Effector CD4-positive, alpha-beta T cell (primary cell): ENCODE data around the gene SLC2A9.

Source experiments
- DNase-seq: peaks from one replicate; pipeline ENCODE4 v3.0.0-alpha.2; 2020

The SLC2A9 gene

GRCh38 chr4:9880406-9881197, 140.7 kb downstream of the SLC2A9 start:
- no peak for DNase-seq

- no peak for DNase-seq
These were observed 144.2 kb downstream of the SLC2A9 start for GRCh38 chr4:9877123-9877522.

GRCh38 chr4:9875516-9875915, 145.8 kb downstream of the SLC2A9 start:
- DNase-seq = no peak

- DNase-seq = no peak
These were observed 146.9 kb downstream of the SLC2A9 start for GRCh38 chr4:9874385-9874784.

DNA sequence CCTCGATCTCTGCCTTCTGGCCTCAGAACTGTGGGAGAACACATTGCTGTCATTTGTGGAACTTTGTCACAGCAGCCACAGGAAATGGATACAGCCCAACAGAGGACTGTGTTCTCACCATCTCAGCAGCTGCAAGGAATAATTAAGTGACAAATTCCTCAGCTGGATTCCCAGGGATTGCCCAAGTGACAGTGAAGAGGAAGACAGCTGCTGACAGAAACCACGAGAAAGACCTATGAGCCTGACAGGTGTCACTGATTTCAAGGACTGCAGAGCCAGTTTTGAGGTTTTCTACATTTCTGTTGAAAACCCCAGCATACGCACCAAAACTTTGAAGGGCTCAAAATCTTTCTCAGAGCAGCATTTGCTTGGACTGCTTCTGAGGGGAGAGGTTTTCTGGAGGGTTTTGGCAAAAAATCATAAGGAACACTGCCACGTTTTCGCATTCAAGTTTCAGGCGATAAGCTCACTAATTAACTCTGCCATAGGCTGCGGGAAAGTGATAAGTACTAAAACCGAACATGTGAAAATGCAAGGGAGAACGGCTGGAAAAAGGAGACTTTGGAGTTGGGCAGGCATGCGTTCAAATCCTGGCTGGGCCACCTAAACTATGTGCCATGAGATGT, 151.0 kb downstream of the SLC2A9 start:
- DNase-seq = no peak

GRCh38 chr4:9867751-9868425, 153.4 kb downstream of the SLC2A9 start:
- no peak for DNase-seq

GRCh38 chr4:9866931-9867330, 154.4 kb downstream of the SLC2A9 start:
- DNase-seq = no peak

DNA sequence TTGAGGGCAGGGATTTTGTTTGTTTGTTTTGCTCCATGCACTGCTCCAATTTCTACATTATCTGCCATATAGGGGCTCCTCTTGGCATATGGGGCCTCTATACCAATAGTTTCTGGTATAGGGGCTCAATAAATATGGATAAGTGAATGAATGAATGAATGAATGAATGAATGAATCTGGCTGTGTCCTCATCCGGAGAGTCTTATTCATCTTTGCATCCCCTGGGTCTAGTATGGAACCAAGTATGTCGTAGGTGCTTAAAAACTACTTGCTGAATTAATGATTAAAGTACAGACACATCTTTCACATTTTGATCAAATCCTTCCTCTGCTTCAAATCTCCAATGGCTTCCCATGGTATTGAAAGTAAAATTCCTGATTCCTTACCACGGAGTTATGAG, 159.7 kb downstream of the SLC2A9 start:
- DNase-seq = no peak

DNA sequence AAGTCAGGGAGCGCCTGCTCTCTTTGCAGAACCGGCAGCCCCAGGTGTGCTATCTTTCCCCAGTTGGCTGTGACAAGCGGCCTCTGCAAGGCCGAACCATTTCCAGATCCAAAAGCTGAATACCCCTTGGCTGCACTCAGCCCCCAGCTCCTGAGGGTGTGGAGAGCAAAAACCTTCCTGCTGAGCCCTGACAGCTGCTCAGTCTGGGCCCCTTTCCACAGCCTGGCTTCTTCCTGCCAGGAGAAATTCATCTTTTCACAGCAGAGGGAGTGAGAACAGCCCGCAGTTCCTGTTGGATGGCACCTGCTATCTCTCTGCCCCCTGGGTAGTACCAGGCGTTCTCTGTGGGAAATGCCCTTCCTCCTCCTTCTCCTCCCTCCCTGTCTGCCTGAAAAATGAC, 161.5 kb downstream of the SLC2A9 start:
- DNase-seq = no peak

GRCh38 chr4:9849538-9849920, 171.8 kb downstream of the SLC2A9 start:
- no peak for DNase-seq

- no peak for DNase-seq
These were observed 173.1 kb downstream of the SLC2A9 start for GRCh38 chr4:9847968-9848748.

- DNase-seq = no peak
These were observed 175.4 kb downstream of the SLC2A9 start for GRCh38 chr4:9845791-9846493.

- DNase-seq = no peak
These were observed 180.2 kb downstream of the SLC2A9 start for GRCh38 chr4:9841072-9841471.

GRCh38 chr4:9835430-9835829, 185.9 kb downstream of the SLC2A9 start:
- DNase-seq = no peak

- no peak for DNase-seq
These were observed 187.9 kb downstream of the SLC2A9 start for GRCh38 chr4:9833421-9833820.

GRCh38 chr4:9832640-9833039, 188.7 kb downstream of the SLC2A9 start:
- DNase-seq = no peak

DNA sequence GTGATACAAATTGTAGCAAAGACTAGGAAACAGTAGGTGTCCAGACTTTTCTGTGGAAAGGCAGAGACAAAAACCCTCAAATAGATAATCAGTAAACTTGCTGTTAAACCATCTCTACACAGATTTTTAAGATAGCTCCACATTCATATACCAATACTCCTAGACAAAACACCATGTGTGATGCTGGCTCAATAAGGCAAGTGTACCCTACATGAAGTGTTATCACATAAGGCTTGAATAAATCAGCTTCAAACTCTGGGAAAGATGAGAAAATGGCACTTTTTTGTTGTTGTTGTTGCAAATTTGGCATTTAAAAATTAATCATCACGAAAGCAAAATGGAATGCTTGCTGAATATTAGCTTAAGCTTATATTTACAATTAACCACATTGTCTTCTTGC, 194.7 kb downstream of the SLC2A9 start:
- no peak for DNase-seq

- DNase-seq = no peak
These were observed 196.2 kb downstream of the SLC2A9 start for GRCh38 chr4:9825049-9825448.

DNA sequence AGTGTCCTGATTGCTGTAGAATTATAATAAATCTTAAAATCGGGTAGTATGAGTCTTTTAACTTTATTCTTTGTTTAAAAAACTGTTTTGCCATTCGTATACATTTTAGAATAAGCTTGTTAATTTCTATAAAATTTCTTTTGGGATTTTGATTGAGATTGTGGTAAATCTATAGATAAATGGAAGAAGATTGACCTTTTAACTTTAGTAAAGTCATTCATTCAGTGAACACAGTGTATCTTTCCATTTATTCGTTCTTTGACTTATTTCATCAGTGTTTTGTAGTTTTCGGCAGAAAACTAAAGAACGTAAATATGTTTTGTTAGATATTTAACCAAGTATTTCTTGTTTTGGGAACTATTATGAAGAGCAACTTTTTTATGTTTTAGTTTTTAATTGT, 201.0 kb downstream of the SLC2A9 start:
- no peak for DNase-seq

DNA sequence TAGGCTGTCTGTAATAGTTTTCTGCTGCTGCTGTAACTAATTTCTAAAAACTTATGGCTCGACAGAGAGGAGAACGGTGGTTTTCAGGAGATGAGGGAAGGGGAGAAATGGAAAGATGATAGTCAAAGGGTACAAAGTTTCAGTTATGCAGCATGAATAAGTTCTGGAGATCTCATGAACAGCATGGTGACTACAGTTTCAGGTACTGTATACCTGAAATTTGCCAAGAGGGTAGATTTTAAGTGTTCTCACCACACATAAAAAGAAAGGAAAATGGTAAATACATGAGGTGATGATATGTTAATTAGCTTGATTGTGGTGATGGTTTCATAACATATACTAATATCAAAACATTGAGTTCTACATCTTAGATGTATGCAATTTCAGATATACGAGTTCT, 205.0 kb downstream of the SLC2A9 start:
- no peak for DNase-seq

DNA sequence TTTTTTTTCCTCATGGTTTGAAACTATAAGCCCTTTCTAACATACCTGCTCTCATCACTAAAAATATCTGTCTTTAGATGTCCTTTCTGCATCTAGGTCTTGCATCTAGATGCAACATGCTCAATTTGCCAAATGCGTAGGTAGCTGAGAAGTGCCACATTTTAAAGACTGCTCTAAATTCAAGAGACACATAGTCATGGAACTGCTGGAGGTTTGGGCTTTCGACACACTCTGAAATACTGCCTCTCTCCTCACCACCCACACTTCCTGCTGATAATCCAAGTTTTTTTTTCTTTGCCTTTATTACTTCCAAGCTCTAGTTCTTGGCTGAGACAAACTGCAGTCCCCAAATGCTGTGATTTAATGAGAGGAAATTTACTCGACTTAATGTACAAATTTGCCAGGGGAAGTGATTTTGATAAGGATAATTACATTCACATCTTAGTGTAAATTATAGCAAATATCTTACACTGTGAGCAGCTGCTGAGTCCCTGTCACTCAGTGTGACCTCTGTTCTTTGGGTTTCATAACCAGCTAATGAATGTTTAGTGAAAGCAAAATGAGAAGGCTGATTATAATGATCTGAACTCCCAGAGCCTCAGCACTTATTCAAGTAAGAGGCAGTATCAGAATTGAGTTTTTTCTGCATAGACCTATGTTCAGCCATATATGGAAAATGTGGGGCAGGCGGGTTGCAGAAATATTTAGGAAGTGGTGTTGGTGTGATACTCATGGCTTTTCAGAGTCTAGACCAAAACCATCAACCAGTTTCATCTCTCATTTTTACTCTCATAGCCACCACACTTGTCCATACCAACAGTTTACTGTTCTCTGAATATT, 208.6 kb downstream of the SLC2A9 start:
- DNase-seq = no peak

DNA sequence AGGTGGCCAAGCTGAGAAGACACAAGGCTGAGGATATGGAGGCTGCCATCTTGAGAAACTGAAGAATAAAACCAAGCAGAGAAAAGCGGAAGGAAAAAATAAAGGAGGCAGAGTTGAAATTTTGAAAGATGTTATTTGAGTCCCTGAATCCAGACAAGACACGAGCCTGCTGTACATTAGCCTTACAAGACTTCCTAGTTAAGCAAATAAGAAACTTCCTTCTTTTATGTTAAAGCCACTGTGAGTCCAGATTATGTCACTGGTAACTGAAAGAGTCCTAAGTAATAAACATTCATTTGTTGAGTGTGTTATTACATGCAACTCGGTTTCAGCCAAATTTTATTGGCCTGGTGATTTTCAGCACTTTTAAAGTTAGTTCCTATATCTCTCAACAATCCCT, 209.5 kb downstream of the SLC2A9 start:
- no peak for DNase-seq
